Measurements from ENCODE around the gene TOMM34.

GRCh38 chr20:44970243-44970757, 10.1 kb upstream of the TOMM34 start:
- TF ChIP-seq POLR2AphosphoS5 (IDR thresholded peaks at IDR 0.05), result no peak
- no peak for TF ChIP-seq CTCF (IDR thresholded peaks at IDR 0.05; ENCODE audit: poor library complexity, severe bottlenecking)
- no peak for TF ChIP-seq RAD21 (conservative IDR thresholded peaks at IDR 0.05)
- TF ChIP-seq EP300 (conservative IDR thresholded peaks at IDR 0.05; ENCODE audit: poor library complexity, severe bottlenecking), result no peak
